GDM1 (cell line): Measurements from ENCODE around the gene GNB5.

Experiments
- DNase-seq: peaks from one replicate; lab custom pipeline; 2025; lab: John Stamatoyannopoulos, UW

GNB5 gene

DNA sequence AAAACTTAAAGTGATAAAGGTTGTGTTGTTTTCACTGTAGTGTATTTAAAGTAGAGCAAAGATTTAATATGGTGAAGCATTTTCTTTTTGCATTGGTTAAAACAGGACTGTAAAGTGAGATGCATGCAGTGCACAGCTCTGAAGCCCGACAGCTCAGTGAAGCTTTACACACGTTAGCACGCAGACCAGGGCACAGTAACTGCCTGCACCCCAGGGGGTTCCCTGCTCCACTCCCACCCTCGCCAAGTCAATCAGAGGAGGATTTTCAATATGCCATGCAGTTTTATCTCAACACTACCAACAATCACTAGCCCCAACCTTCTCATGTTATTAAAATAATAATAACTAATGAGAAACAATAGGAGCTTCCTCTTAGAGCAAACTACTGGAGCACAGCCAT is 50.5 kb downstream of the GNB5 start:
- no peak for DNase-seq

DNA sequence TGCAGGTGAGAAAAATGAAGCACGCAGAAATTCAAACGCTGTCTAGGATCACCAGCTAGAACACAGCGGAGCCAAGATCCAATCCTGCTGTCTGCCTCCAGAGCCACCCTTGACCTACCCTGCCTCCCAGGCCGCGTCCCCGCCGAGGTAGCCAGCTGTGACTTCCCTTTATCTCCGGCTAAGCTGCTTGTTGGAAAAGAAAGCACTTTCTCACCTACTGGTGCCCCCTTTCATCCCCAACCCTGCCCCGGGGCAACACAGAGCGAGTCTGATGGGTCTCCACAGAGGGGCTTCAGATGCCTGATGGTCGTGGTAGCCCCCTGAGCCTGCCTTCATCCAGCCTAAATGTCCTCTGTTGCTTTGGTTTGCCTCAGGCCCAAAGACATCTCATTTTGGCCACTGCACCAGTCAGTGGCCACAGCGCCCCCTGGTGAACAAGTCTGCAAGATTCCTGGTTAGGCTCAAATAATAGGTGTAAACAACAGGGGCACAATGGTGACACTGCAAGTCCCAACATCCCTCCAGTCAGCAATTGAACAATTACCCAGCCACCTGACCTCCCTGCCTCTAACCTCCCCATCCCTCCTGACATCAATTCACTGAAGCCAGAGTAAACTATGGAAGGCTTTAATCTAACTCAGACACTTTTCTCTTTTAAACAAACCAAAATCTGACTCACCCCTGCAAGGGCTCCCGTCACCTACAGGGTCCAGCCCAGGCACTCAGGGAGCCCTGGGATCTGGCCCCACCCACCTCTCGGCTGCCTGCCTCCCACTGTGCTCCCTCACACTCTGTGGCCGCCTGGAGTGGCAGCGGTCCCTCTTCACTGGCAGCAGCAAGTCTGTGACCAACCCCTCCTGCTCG is 51.4 kb downstream of the GNB5 start:
- peak; percentile 47 for DNase-seq

- peak; percentile 89 for DNase-seq
These were observed 53.5 kb downstream of the GNB5 start for GRCh38 chr15:52137432-52138357.

GRCh38 chr15:52136442-52136980 is 54.7 kb downstream of the GNB5 start:
- DNase-seq, result no peak

- DNase-seq, result no peak
These were observed 56.6 kb downstream of the GNB5 start for GRCh38 chr15:52134502-52135144.

GRCh38 chr15:52133510-52134220 is 57.5 kb downstream of the GNB5 start:
- no peak for DNase-seq

DNA sequence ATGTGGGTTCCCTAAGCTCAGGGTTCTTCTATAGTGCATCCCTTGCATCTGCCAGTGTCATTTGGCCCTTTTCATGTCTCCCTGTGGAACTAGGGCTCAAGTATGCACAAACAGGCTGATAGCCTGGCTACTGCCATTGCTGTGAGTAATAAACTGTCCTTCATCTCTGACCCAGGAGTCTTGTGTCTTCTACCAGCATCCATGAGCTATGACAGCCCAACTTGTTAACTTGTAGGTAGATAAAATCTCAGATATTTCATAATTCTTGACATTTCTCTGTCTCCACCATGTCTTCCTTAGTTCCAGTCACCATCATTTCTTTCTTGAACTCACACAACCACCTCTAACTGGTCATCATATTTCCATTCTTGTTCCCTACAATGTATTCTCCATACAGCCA is 59.1 kb downstream of the GNB5 start:
- DNase-seq, result no peak

DNA sequence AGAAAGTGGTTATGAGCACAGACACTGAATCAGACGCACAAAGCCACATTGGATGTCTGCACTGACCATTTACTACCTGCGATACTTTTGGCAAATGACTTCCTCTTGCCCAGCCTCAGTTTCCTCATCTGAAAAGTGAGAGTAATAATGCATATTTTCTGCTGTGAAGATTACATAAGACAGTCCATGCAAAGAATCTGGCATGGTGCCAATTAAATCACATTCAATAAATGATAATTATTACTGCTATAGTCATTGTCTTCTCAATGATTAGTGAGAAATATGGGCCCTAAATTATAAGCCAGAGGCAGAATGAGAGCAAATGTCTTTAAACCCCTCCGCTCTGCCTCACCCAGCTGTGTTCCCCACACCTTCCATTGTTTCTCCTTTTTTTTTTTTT is 62.6 kb downstream of the GNB5 start:
- DNase-seq, result no peak

GRCh38 chr15:52124270-52124880 is 66.8 kb downstream of the GNB5 start:
- DNase-seq, result no peak

DNA sequence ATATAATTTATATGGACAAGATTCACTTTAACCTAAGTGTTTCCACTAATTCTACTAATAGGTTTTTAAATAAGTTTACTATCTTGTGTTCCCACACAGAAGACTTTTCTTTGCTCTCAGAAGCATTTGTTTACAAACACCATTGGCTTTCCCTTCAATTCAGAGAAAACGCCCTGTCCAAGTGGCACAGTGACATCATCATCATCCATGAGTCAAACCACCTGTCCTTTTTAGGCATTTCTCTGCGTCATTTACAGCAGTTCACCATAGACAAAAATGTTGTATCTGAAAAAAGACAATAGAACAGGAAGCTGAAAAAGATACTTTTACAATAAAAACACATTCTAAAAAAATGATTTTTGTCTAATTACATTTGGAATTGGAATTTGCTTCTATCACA is 69.3 kb downstream of the GNB5 start:
- DNase-seq, result no peak

GRCh38 chr15:52121006-52121405 is 70.2 kb downstream of the GNB5 start:
- no peak for DNase-seq

- no peak for DNase-seq
These were observed 70.7 kb downstream of the GNB5 start for GRCh38 chr15:52120488-52120887.

GRCh38 chr15:52118969-52119749 is 72.0 kb downstream of the GNB5 start:
- no peak for DNase-seq

- no peak for DNase-seq
These were observed 73.6 kb downstream of the GNB5 start for GRCh38 chr15:52117549-52117948.

- DNase-seq, result no peak
These were observed 75.4 kb downstream of the GNB5 start for GRCh38 chr15:52115598-52116427.

- no peak for DNase-seq
These were observed 76.7 kb downstream of the GNB5 start for GRCh38 chr15:52114261-52115055.

DNA sequence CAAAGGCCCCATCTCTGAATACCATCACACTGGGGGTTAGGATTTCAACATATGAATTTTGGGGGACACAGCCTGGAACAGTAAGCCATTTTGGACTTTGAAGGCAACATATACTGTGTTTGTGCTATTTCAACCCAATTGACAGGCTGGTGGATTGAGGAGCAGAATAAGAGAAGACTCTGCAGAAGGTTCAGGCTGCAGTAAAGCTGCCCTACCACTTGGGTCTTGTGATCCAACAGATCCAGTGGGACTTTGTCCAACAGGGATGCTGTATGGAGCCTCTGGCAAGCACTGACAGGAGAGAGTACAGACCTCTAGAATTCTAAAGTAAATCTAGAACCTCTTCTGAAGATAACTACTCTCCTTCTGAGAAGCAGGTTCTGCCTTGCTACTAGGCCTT is 77.5 kb downstream of the GNB5 start:
- no peak for DNase-seq

DNA sequence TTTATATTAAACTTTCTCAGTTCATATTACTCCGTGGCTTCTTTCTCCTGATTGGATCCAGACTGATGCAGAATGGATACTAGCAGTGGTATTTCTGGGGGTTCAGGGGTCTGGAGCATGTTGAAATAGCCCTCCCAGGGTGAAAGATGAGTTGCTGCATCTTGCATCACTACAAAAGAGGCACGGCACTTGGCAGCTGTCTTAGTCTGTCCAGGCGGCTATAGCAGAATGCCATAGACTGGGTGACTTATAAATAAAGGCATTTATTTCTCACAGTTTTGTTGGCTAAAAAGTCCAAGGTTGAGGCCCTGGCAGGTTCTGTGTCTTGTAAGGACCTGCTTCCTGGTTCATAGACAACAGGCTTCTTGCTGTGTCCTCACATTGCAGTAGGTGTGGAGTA is 78.0 kb downstream of the GNB5 start:
- DNase-seq, result no peak
